Measurements from ENCODE around the gene EBF4. TPM values are rescaled to one million over a fixed set of nuclear protein-coding genes. Genes with fewer than 3 reads are reported as not detected.
A peak's percentile ranks its signal among the peaks of the same experiment; 100 is the strongest.

The EBF4 gene
- 10 to 100 TPM; 32.9 to 49.6 (median 42.2) TPM for polyA plus RNA-seq (ENCODE audit: insufficient read depth in 1 of 5, insufficient read length in 5 of 5, low replicate concordance in 1 of 5)
- long read RNA-seq, donor 1, transcript EBF4-206 (3 exons, 1,647 nt): major isoform, 7 of 22 reads
- long read RNA-seq, donor 1, partial matches to known transcripts: 12 of 22 reads
- long read RNA-seq, donor 1, other reads (novel, unspliced or antisense): 0 of 22 reads
- long read RNA-seq, donor 2, partial matches to known transcripts: 0 of 5 reads
- long read RNA-seq, donor 2, other reads (novel, unspliced or antisense): 0 of 5 reads
- long read RNA-seq, donor 3, partial matches to known transcripts: 0 of 6 reads
- long read RNA-seq, donor 3, other reads (novel, unspliced or antisense): 0 of 6 reads
- long read RNA-seq, donor 4, partial matches to known transcripts: 8 of 9 reads
- long read RNA-seq, donor 4, other reads (novel, unspliced or antisense): 0 of 9 reads
- long read RNA-seq, donor 5, partial matches to known transcripts: 0 of 2 reads
- long read RNA-seq, donor 5, other reads (novel, unspliced or antisense): 0 of 2 reads
- long read RNA-seq, donor 6, transcript EBF4-206 (3 exons, 1,647 nt): major isoform, 6 of 7 reads
- long read RNA-seq, donor 6, partial matches to known transcripts: 0 of 7 reads
- long read RNA-seq, donor 6, other reads (novel, unspliced or antisense): 0 of 7 reads
- long read RNA-seq, donor 7, transcript EBF4-206 (3 exons, 1,647 nt): major isoform, 11 of 12 reads
- long read RNA-seq, donor 7, partial matches to known transcripts: 0 of 12 reads
- long read RNA-seq, donor 7, other reads (novel, unspliced or antisense): 0 of 12 reads
- long read RNA-seq, donor 8, partial matches to known transcripts: 0 of 3 reads
- long read RNA-seq, donor 8, other reads (novel, unspliced or antisense): 0 of 3 reads

- DNase-seq: peak; percentile 50 to 57
These were observed at the start of gene EBF4 for GRCh38 chr20:2692036-2692885. TSS of gene EBF4 (plus strand) at chr20:2692780. CDS start at chr20:2693646, 866 bp downstream.

GRCh38 chr20:2643708-2644107, 48.9 kb upstream of the EBF4 start:
- no peak for DNase-seq

GRCh38 chr20:2651772-2652723, 40.5 kb upstream of the EBF4 start, which contains the start of gene NOP56:
TSS of gene NOP56 (plus strand) at chr20:2652632. CDS start at chr20:2652661, 29 bp downstream.
- DNase-seq: peak; percentile 94 to 97

- DNase-seq: no peak
These were observed 39.6 kb upstream of the EBF4 start for GRCh38 chr20:2652724-2653555.

- no peak for DNase-seq
These were observed 38.8 kb upstream of the EBF4 start for GRCh38 chr20:2653556-2654383.

GRCh38 chr20:2654384-2654822, 38.2 kb upstream of the EBF4 start:
- no peak for DNase-seq

- no peak for DNase-seq
These were observed 37.7 kb upstream of the EBF4 start for GRCh38 chr20:2654831-2655230.

GRCh38 chr20:2655331-2656116, 37.1 kb upstream of the EBF4 start:
- no peak for DNase-seq

GRCh38 chr20:2656471-2657117, 36.0 kb upstream of the EBF4 start:
- no peak for DNase-seq

- DNase-seq: no peak
These were observed 35.3 kb upstream of the EBF4 start for GRCh38 chr20:2657241-2657640.

- no peak for DNase-seq
These were observed 34.9 kb upstream of the EBF4 start for GRCh38 chr20:2657674-2658073.

- no peak for DNase-seq
These were observed 33.9 kb upstream of the EBF4 start for GRCh38 chr20:2658414-2659354.

- no peak for DNase-seq
These were observed 33.0 kb upstream of the EBF4 start for GRCh38 chr20:2659547-2659946.

GRCh38 chr20:2663364-2663886, 29.2 kb upstream of the EBF4 start:
- DNase-seq: no peak

- peak; percentile 88 to 91 for DNase-seq
These were observed 28.5 kb upstream of the EBF4 start, which contains the start of gene IDH3B for GRCh38 chr20:2663887-2664719. TSS of gene IDH3B (minus strand) at chr20:2664216. CDS start at chr20:2664188, 28 bp downstream.
